H1 (cell line): Measurements from ENCODE around the gene GRM7.

Source experiments
- BACH1 ChIP-seq: IDR thresholded peaks from 2 replicates; pipeline ENCODE4 v1.6.1; 2012; ENCODE audit warnings: low read length, improper control_type of control experiment
- CREB1 ChIP-seq: IDR thresholded peaks from 2 replicates; pipeline ENCODE4 v1.6.1; 2012; ENCODE audit warnings: inconsistent platforms
- CTCF ChIP-seq, 3 experiments: IDR thresholded peaks; 1 replicate in 2 of 3; 2 replicates in 1 of 3; pipeline versions ENCODE4 v1.5.1 to v1.6.1; 2011; ENCODE audit warnings: low read length in 3 of 3, mild to moderate bottlenecking in 3 of 3, inconsistent platforms in 2 of 3, low read depth in 1 of 3, moderate library complexity in 1 of 3; ENCODE audit not compliant: insufficient read depth in 1 of 3; ENCODE audit errors: control extremely low read depth in 1 of 3
- EP300 ChIP-seq, 2 experiments: IDR thresholded peaks; 1 replicate in 1 of 2; 2 replicates in 1 of 2; pipeline ENCODE4 v1.6.1; 2011 to 2012; ENCODE audit warnings: low read depth in 2 of 2, low read length in 2 of 2, mild to moderate bottlenecking in 2 of 2, borderline replicate concordance in 1 of 2, inconsistent platforms in 1 of 2, moderate library complexity in 1 of 2
- EZH2 ChIP-seq: fragments of 200-600 bp; sonication (generic); IDR thresholded peaks from 2 replicates; pipeline ENCODE4 v1.7.1; 2012; ENCODE audit warnings: low read depth, mild to moderate bottlenecking, moderate library complexity, low read length, inconsistent platforms; ENCODE audit not compliant: severe bottlenecking
- HDAC2 ChIP-seq, 2 experiments: fragments of 300-600 bp in 1 of 2; sonication (generic) in 1 of 2; IDR thresholded peaks; 2 replicates each; pipeline ENCODE4 v1.6.1; 2011 to 2012; ENCODE audit warnings: low read depth in 2 of 2, low read length in 2 of 2, mild to moderate bottlenecking in 2 of 2, moderate library complexity in 2 of 2, borderline replicate concordance in 1 of 2, inconsistent platforms in 1 of 2
- JUND ChIP-seq: IDR thresholded peaks from 2 replicates; pipeline ENCODE4 v1.6.1; 2011; ENCODE audit warnings: mild to moderate bottlenecking, improper control_type of control experiment, low read length
- POLR2AphosphoS5 ChIP-seq: IDR thresholded peaks from 2 replicates; pipeline ENCODE4 v1.6.1; 2011; ENCODE audit warnings: low read depth, low read length
- RFX5 ChIP-seq: IDR thresholded peaks from 2 replicates; pipeline ENCODE4 v1.6.1; 2011; ENCODE audit warnings: low read depth, low read length, improper control_type of control experiment, borderline replicate concordance
- SUZ12 ChIP-seq: fragments of 200-600 bp; sonication (generic); IDR thresholded peaks from 2 replicates; pipeline ENCODE4 v1.6.1; 2012; ENCODE audit warnings: mild to moderate bottlenecking, inconsistent platforms, low read length, moderate library complexity, mixed read lengths
- TBP ChIP-seq: IDR thresholded peaks from 2 replicates; pipeline ENCODE4 v1.6.1; 2011; ENCODE audit warnings: low read depth, low read length, improper control_type of control experiment

GRCh38 chr3:7146529-7146928 is 285.6 kb downstream of the GRM7 start:
- TF ChIP-seq TBP (no peak), CTCF (IDR thresholded peaks at IDR 0.05; ENCODE audit: control extremely low read depth in 1 of 3, insufficient read depth in 1 of 3, low read depth in 1 of 3, low read length in 3 of 3) (no peak), SUZ12 (no peak), JUND (no peak), CREB1 (no peak), BACH1 (no peak), EP300 (IDR thresholded peaks at IDR 0.05; ENCODE audit: borderline replicate concordance in 1 of 2, low read depth in 2 of 2, low read length in 2 of 2) (no peak), HDAC2 (IDR thresholded peaks at IDR 0.05; ENCODE audit: borderline replicate concordance in 1 of 2, low read depth in 2 of 2, low read length in 2 of 2) (no peak), RFX5 (no peak), POLR2AphosphoS5 (no peak), EZH2 (no peak)
